ENCODE results near the gene MAZ.
A peak's percentile ranks its signal among the peaks of the same experiment; 100 is the strongest.
"Not testable (repeated sequence)": the region's sequence is repeated elsewhere in the genome, so short reads cannot be mapped to it uniquely, and the experiment has no call there.

MAZ gene

GRCh38 chr16:29806099-29806579, at the start of gene MAZ:
Gene MAZ (plus strand): TSS chr16:29806529. CDS start chr16:29806702, 173 bp downstream.
- DNase-seq, result peak in 1 of 6 experiments; percentile 89

GRCh38 chr16:29756654-29757053, 49.7 kb upstream of the MAZ start:
- peak; percentile 14 to 68 (median 48) for DNase-seq

GRCh38 chr16:29757086-29757485, 49.2 kb upstream of the MAZ start:
- DNase-seq, result not testable (repeated sequence)

- no peak for DNase-seq
Measured at GRCh38 chr16:29757950-29758466, 48.3 kb upstream of the MAZ start.

DNA sequence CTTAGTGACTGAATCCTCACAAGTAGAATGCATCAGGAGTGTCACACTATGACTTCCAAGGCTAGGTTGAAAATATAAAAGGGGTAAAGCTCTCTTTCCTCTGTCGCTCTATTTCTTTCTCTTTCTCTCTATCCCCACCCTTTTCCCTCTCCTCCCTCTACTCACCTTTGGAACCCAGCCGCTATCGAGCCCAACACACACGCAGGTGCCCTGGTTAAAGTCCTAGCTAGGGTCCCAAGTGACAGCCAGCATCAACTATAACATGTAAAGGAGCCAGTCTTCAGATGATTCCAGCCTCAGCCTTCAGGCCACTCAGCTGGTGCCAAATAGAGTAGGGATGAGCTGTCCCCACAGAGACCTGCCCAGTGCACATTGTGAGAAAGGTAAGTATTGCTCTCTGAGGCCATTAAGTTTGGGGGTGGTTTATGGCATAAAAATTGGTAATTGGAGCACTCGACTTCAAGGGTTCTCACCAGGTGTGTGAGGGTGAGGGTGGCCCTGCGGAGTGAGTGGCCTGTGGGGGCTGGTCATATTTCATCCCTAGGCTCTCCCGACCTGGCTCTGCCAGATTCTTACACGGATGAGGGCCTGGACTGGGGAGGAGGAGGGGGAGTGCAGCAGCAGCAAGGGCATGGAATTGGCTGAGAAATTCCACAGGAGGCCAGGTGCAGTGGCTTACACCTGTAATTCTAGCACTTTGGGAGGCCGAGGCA, 45.6 kb upstream of the MAZ start:
- DNase-seq, result no peak

GRCh38 chr16:29761280-29761651, 45.1 kb upstream of the MAZ start:
- DNase-seq, result not testable (repeated sequence)

GRCh38 chr16:29761882-29762281, 44.4 kb upstream of the MAZ start:
- no peak for DNase-seq

DNA sequence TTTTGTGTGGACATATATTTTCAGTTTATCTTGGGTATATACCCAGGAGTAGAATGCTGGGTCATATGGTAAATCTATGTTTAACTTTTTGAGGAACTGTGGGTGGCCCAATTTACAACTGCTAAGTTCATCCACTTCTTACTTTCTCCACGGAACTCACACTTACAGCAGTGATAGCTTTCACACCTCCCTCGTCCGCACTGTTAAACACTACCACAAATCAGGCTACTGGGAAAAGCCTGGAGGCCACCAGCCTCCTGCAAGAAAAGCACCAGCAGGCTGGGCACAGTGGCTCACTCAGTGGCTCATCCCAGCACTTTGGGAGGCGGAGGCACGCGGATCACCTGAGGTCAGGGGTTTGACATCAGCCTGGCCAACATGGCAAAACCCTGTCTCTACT, 43.0 kb upstream of the MAZ start:
- DNase-seq, result no peak

DNA sequence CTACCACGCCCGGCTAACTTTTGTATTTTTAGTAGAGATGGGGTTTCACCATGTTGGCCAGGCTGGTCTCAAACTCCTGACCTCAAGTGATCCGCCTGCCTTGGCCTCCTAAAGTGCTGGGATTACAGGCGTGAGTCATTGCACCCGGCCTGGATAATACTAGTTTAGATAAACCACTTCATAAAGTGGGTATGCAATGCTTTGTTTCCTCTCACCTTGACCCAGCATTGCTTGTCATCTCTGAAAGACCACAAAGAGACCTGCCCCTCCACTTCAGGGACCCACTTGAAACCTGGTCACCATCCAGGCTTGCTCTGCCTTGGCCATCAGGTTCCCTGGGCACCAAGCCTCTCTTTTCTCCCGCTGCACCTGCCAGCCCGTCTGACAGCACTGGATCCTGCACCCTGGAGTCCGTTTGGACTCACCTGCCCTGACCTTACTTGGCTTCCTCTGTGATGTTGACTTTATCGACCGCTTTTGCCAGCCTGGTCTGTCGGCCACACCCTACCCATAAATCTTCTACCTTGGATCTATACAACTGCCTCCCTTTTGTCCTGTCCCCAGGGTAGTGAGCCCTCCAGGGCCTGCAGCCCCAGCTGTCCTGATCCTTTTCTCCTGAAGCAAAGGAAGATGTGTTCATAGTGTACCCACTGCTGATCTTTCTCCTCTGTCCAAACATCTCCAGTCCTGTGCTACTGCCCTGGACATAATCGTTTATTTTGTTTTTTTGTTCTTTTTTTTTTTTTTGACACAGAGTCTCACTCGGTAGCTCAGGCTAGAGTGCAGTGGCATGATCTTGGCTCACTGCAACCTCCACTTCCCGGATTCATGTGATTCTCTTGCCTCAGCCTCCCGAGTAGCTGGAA, 40.9 kb upstream of the MAZ start:
- no peak for DNase-seq

- no peak for DNase-seq
Measured at GRCh38 chr16:29766571-29766970, 39.8 kb upstream of the MAZ start.

DNA sequence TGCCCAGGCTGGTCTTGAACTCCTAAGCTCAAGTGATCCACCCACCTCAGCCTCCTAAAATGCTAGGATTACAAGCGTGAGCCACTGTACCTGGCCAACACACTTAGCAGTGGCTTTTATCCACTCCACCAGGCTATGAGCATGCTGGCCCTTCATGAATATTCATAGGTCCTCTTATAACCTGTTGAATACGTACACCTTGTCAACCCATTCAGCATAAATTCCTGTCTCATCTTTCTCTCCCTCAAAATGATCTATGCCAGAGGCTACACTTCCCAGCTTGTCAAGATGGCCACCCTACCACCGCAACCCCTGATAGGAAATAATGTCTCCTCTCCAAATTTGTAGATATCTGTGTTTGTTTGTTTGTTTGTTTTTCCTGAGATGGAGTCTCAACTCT, 39.3 kb upstream of the MAZ start:
- no peak for DNase-seq

DNA sequence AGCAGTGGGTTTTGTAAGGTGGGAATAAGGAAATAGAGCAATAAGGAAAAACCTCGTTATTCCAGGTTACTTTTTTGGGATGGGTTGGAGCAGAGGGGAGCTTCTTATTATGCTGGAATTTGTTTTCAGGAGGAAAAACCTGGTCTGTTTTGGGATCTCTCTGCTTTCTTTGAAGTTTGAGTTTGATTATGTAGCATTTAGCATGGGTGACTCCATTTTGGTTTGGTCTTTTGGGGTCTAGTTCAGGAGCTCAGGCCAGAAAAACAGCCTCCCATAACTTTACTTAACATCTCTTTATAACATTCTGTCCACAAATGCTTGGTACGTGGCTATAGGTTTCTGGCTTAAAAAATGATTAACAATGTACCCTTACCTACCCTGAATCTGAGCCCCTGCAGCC, 36.8 kb upstream of the MAZ start:
- no peak for DNase-seq

GRCh38 chr16:29770250-29770929, 35.9 kb upstream of the MAZ start:
- no peak for DNase-seq

GRCh38 chr16:29772330-29772729, 34.0 kb upstream of the MAZ start:
- DNase-seq, result not testable (repeated sequence)

- no peak for DNase-seq
Measured at GRCh38 chr16:29774730-29775129, 31.6 kb upstream of the MAZ start.

- DNase-seq, result no peak
Measured at GRCh38 chr16:29775742-29776408, 30.5 kb upstream of the MAZ start.

- no peak for DNase-seq
Measured at GRCh38 chr16:29777576-29778350, 28.6 kb upstream of the MAZ start, which contains the start of gene ZG16. Gene ZG16 (plus strand): TSS chr16:29778256. CDS start chr16:29779267, 1,011 bp downstream.

DNA sequence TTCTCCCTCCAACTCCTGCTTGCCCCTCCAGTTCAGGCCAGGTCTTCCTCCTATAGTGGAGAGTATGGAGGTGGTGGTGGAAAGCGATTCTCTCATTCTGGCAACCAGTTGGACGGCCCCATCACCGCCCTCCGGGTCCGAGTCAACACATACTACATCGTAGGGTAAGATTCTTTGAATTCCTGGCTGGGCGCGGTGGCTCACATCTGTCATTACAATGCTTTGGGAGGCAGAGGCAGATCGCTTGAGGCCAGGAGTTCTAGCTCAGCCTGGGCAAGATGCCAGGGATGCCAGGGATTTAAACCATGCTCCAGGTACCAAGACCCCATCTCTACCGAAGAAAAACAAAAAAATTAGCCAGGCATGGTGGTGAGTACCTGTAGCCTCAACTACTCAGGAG, 26.9 kb upstream of the MAZ start:
- no peak for DNase-seq

- DNase-seq, result not testable (repeated sequence)
Measured at GRCh38 chr16:29783094-29783953, 23.0 kb upstream of the MAZ start.

DNA sequence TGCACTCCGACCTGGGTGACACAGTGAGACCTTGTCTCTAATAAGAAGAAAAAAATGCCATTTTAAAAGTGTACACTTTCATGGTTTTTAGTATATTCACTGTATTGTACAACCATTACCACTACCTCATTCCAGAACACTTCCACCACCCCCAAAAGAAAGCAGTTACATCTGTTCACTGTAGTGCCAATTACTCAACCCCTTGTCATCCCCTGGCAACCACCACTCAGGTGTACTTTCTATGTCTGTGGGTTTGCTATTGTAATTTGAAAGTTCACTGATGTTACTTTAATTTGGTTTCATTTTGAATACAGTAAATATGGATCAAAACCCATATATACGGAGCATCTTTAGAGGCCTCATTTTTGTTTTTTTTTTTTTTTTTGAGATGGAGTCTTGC, 22.2 kb upstream of the MAZ start:
- DNase-seq, result peak in 3 of 6 experiments; percentile 19 to 46 (median 21)
